ENCODE data around the gene MYO1G. TPM values are rescaled to one million over a fixed set of nuclear protein-coding genes. Genes with fewer than 3 reads are reported as not detected.

Gene MYO1G
- polyA plus RNA-seq, 1 of the 3 experiments (the other 2 are of a cell fraction), result 0.05 TPM

GRCh38 chr7:44998153-44998871 is 19.5 kb upstream of the MYO1G start:
- Histone ChIP-seq H3K79me2 (ENCODE audit: insufficient read depth) (peaks cover 30% of the 10 kb centered on the region), H3K4me1 (ENCODE audit: control insufficient read depth in 1 of 2, insufficient read depth in 2 of 2, low read depth in 1 of 2, low read length in 1 of 2) (peaks cover 0 to 10% of the 10 kb centered on the region in 2 experiments; a peak in 3 of 4 replicates), H2AFZ (ENCODE audit: low read depth) (peak overlapping the region; percentile 100), H3K27me3 (ENCODE audit: insufficient read depth) (no peaks in the 10 kb centered on the region), H3K9me3 (no peaks in the 10 kb centered on the region), H3F3A (replicated peaks; ENCODE audit: insufficient read depth) (peaks cover 5% of the 10 kb centered on the region), H3K4me3 (ENCODE audit: low read depth in 2 of 2, low read length in 1 of 2) (no peak overlapping the region), H3K4me2 (peak overlapping the region; percentile 78; the same call in 1 of the 2 replicates), H3K27ac (ENCODE audit: low read depth in 2 of 2, low read length in 1 of 2) (peak overlapping the region; percentile 47 to 80; a peak in 3 of 4 replicates), H3K9me2 (no peaks in the 10 kb centered on the region), H3K36me3 (replicated peaks in 1 of 2; ENCODE audit: control insufficient read depth in 1 of 2, insufficient read depth in 2 of 2, low read length in 1 of 2) (no peaks in the 10 kb centered on the region), H4K20me1 (ENCODE audit: insufficient read depth) (peaks cover 28% of the 10 kb centered on the region), H3K9ac (no peak overlapping the region)
- TF ChIP-seq TAF1 (IDR thresholded peaks at IDR 0.05; ENCODE audit: borderline replicate concordance, low read depth, low read length), result no peak
- no peak for TF ChIP-seq RFX5 (IDR thresholded peaks at IDR 0.05; ENCODE audit: low read length)
- TF ChIP-seq RCOR1 (IDR thresholded peaks at IDR 0.05; ENCODE audit: low read length), result no peak
- no peak for TF ChIP-seq PBX3 (IDR thresholded peaks at IDR 0.05)
- TF ChIP-seq SMC3 (IDR thresholded peaks at IDR 0.05; ENCODE audit: low read depth, low read length), result no peak
- no peak for TF ChIP-seq MXI1 (IDR thresholded peaks at IDR 0.05; ENCODE audit: low read depth, low read length)
- no peak for TF ChIP-seq JUND (IDR thresholded peaks at IDR 0.05)
- no peak for TF ChIP-seq USF1 (IDR thresholded peaks at IDR 0.05; ENCODE audit: borderline replicate concordance, low read depth)
- ChIA-PET POLR2A (interaction anchor here (0.8 to 1.6 kb wide), 6 partner anchors 12 to 113 kb away, joined by 3 to 10 read pairs (median 6); partner anchors contain the start of genes NACAD and TBRG4), CTCF (interaction anchor here (1.2 to 2.5 kb wide), 6 partner anchors 11 to 138 kb away, joined by 3 to 12 read pairs (median 7); partner anchors contain the start of gene TBRG4)
- 97% methylated on average over 4 of the region's 4 CpGs for WGBS (ENCODE audit: low lambda C conversion rate)
- peak; percentile 17 for DNase-seq

GRCh38 chr7:44995555-44996493 is 17.0 kb upstream of the MYO1G start:
- H3K27me3 ChIP-seq (ENCODE audit: insufficient read depth), result no peaks in the 10 kb centered on the region
- H3K9me2 ChIP-seq, result no peaks in the 10 kb centered on the region
- ChIA-PET POLR2A (interaction anchor here (0.7 kb wide), 2 partner anchors 10 to 116 kb away, joined by 3 read pairs; partner anchors contain the start of gene TBRG4), CTCF (interaction anchor here (0.6 to 1.7 kb wide), 4 partner anchors 15 to 140 kb away, joined by 3 to 8 read pairs (median 3); no protein-coding TSS in a partner anchor)
- no peak overlapping the region for H3K27ac ChIP-seq (ENCODE audit: low read depth in 2 of 2, low read length in 1 of 2)
- H3K9ac ChIP-seq, result no peak overlapping the region
- no peak for DNase-seq
- no peaks in the 10 kb centered on the region for H3K36me3 ChIP-seq (replicated peaks in 1 of 2; ENCODE audit: control insufficient read depth in 1 of 2, insufficient read depth in 2 of 2, low read length in 1 of 2)
- 94% methylated on average over 8 of the region's 8 CpGs for WGBS (ENCODE audit: low lambda C conversion rate)
- H3K4me1 ChIP-seq (ENCODE audit: control insufficient read depth in 1 of 2, insufficient read depth in 2 of 2, low read depth in 1 of 2, low read length in 1 of 2), result no peaks in the 10 kb centered on the region; a peak in 2 of 4 replicates
- H3K4me3 ChIP-seq (ENCODE audit: low read depth in 2 of 2, low read length in 1 of 2), result no peak overlapping the region
- peaks cover 3% of the 10 kb centered on the region; the same call in 1 of the 2 replicates for H4K20me1 ChIP-seq (ENCODE audit: insufficient read depth)
- H3K4me2 ChIP-seq, result no peak overlapping the region
- H3K9me3 ChIP-seq, result no peaks in the 10 kb centered on the region
- H2AFZ ChIP-seq (ENCODE audit: low read depth), result no peak overlapping the region
- TF ChIP-seq REST (IDR thresholded peaks at IDR 0.05; ENCODE audit: low read depth, low read length), result no peak
- TF ChIP-seq FOXJ3 (CRISPR knock-in tag; IDR thresholded peaks at IDR 0.05), result no peak
- TF ChIP-seq CHD2 (IDR thresholded peaks at IDR 0.05; ENCODE audit: low read length, partially characterized antibody), result no peak
- TF ChIP-seq RCOR1 (IDR thresholded peaks at IDR 0.05; ENCODE audit: low read length), result no peak
- TF ChIP-seq JUND (IDR thresholded peaks at IDR 0.05), result no peak
- TF ChIP-seq TCF12 (IDR thresholded peaks at IDR 0.05), result no peak
- no peak for TF ChIP-seq EZH2phosphoT487 (IDR thresholded peaks at IDR 0.05; ENCODE audit: borderline replicate concordance, low read depth)
- TF ChIP-seq ZBTB33 (IDR thresholded peaks at IDR 0.05; ENCODE audit: borderline replicate concordance, low read depth), result no peak
- H3F3A ChIP-seq (replicated peaks; ENCODE audit: insufficient read depth), result peaks cover 6% of the 10 kb centered on the region
- H3K79me2 ChIP-seq (ENCODE audit: insufficient read depth), result peaks cover 5% of the 10 kb centered on the region
